ENCODE measurements around the gene MARCHF3. TPM values are rescaled to one million over a fixed set of nuclear protein-coding genes. Genes with fewer than 3 reads are reported as not detected.

The MARCHF3 gene
- total RNA-seq, 1 donor from 2014 or later = 16.5 TPM

- Mint-ChIP-seq H3K36me3 (ENCODE audit: low read depth, unreplicated experiment) (no peaks in the 10 kb centered on the region), H3K4me3 (ENCODE audit: unreplicated experiment) (no peak overlapping the region), H3K27ac (ENCODE audit: unreplicated experiment) (no peak overlapping the region), H3K4me1 (ENCODE audit: low read depth, unreplicated experiment) (peaks cover 8% of the 10 kb centered on the region), H3K27me3 (ENCODE audit: low read depth, unreplicated experiment) (no peaks in the 10 kb centered on the region), H3K9me3 (ENCODE audit: unreplicated experiment) (no peaks in the 10 kb centered on the region)
- H3K4me2 ChIP-seq (ENCODE audit: low read length) = no peak overlapping the region
- H3K9me3 ChIP-seq (ENCODE audit: insufficient read depth, low read depth, low read length) = no peaks in the 10 kb centered on the region
- no peak overlapping the region for H3K27ac ChIP-seq (ENCODE audit: low read depth, low read length)
- TF ChIP-seq, protein P1, sequence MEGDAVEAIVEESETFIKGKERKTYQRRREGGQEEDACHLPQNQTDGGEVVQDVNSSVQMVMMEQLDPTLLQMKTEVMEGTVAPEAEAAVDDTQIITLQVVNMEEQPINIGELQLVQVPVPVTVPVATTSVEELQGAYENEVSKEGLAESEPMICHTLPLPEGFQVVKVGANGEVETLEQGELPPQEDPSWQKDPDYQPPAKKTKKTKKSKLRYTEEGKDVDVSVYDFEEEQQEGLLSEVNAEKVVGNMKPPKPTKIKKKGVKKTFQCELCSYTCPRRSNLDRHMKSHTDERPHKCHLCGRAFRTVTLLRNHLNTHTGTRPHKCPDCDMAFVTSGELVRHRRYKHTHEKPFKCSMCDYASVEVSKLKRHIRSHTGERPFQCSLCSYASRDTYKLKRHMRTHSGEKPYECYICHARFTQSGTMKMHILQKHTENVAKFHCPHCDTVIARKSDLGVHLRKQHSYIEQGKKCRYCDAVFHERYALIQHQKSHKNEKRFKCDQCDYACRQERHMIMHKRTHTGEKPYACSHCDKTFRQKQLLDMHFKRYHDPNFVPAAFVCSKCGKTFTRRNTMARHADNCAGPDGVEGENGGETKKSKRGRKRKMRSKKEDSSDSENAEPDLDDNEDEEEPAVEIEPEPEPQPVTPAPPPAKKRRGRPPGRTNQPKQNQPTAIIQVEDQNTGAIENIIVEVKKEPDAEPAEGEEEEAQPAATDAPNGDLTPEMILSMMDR (IDR thresholded peaks at IDR 0.05; ENCODE audit: insufficient read depth, low read depth, low read length) = no peak
- no peak for TF ChIP-seq EZH2 (IDR thresholded peaks at IDR 0.05; ENCODE audit: insufficient read depth, low read length)
- FAIRE-seq (no peak), DNase-seq (ENCODE audit: low read depth) (no peak)
- no peaks in the 10 kb centered on the region for H3K36me3 ChIP-seq (ENCODE audit: insufficient read depth, low read length)
- H3K9ac ChIP-seq (ENCODE audit: low read length) = no peak overlapping the region
- H3K4me3 ChIP-seq (ENCODE audit: insufficient read depth, low read depth, low read length) = no peak overlapping the region
- no peaks in the 10 kb centered on the region for H3K4me1 ChIP-seq (ENCODE audit: insufficient read depth, low read length)
- H4K20me1 ChIP-seq (ENCODE audit: insufficient read depth, low read length) = no peaks in the 10 kb centered on the region
- H2AFZ ChIP-seq (ENCODE audit: low read depth, low read length) = no peak overlapping the region
- no peaks in the 10 kb centered on the region for H3K27me3 ChIP-seq (ENCODE audit: insufficient read depth, low read length)
- H3K79me2 ChIP-seq (ENCODE audit: insufficient read depth, low read length) = no peaks in the 10 kb centered on the region
These were observed 90.5 kb downstream of the MARCHF3 start for GRCh38 chr5:126939887-126940286.

- Histone ChIP-seq H3K4me3 (ENCODE audit: insufficient read depth, low read depth, low read length) (no peak overlapping the region), H2AFZ (ENCODE audit: low read depth, low read length) (no peak overlapping the region), H3K79me2 (ENCODE audit: insufficient read depth, low read length) (no peaks in the 10 kb centered on the region), H4K20me1 (ENCODE audit: insufficient read depth, low read length) (no peaks in the 10 kb centered on the region), H3K9me3 (ENCODE audit: insufficient read depth, low read depth, low read length) (no peaks in the 10 kb centered on the region), H3K4me2 (ENCODE audit: low read length) (no peak overlapping the region), H3K36me3 (ENCODE audit: insufficient read depth, low read length) (no peaks in the 10 kb centered on the region), H3K27me3 (ENCODE audit: insufficient read depth, low read length) (no peaks in the 10 kb centered on the region), H3K9ac (ENCODE audit: low read length) (no peak overlapping the region), H3K4me1 (ENCODE audit: insufficient read depth, low read length) (no peaks in the 10 kb centered on the region), H3K27ac (ENCODE audit: low read depth, low read length) (no peak overlapping the region)
- Mint-ChIP-seq H3K27me3 (ENCODE audit: low read depth, unreplicated experiment) (no peaks in the 10 kb centered on the region), H3K27ac (ENCODE audit: unreplicated experiment) (no peak overlapping the region), H3K4me1 (ENCODE audit: low read depth, unreplicated experiment) (peaks cover 8% of the 10 kb centered on the region), H3K9me3 (ENCODE audit: unreplicated experiment) (no peaks in the 10 kb centered on the region), H3K4me3 (ENCODE audit: unreplicated experiment) (no peak overlapping the region), H3K36me3 (ENCODE audit: low read depth, unreplicated experiment) (no peaks in the 10 kb centered on the region)
- DNase-seq (ENCODE audit: low read depth) (peak; percentile 72), FAIRE-seq (peak; percentile 63)
- TF ChIP-seq, protein P1 (IDR thresholded peaks at IDR 0.05; ENCODE audit: insufficient read depth, low read depth, low read length) = no peak
- no peak for TF ChIP-seq EZH2 (IDR thresholded peaks at IDR 0.05; ENCODE audit: insufficient read depth, low read length)
These were observed 91.9 kb downstream of the MARCHF3 start for GRCh38 chr5:126938466-126938865.

DNA sequence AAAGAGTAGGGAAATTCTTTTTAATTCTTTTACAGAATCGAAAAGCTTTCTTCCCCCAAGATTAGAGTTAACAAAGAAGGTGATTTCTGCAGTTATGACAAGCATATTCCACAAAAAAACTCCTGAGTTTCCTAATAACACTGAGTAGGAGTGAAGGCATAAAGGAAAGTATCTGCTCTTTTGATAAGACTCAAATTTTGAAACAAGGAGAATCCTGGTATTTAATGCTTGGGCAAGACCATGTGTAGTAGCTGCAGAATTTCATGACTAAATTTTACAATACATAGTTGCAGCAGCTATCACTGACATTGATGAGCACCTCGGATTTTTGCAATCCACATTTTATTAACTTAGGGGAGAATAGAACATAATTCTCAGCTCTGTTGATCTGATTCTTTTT is 92.6 kb downstream of the MARCHF3 start:
- Mint-ChIP-seq H3K4me1 (ENCODE audit: low read depth, unreplicated experiment) (peaks cover 8% of the 10 kb centered on the region), H3K27ac (ENCODE audit: unreplicated experiment) (no peak overlapping the region), H3K4me3 (ENCODE audit: unreplicated experiment) (no peak overlapping the region), H3K27me3 (ENCODE audit: low read depth, unreplicated experiment) (no peaks in the 10 kb centered on the region), H3K9me3 (ENCODE audit: unreplicated experiment) (no peaks in the 10 kb centered on the region), H3K36me3 (ENCODE audit: low read depth, unreplicated experiment) (no peaks in the 10 kb centered on the region)
- no peaks in the 10 kb centered on the region for H3K36me3 ChIP-seq (ENCODE audit: insufficient read depth, low read length)
- no peaks in the 10 kb centered on the region for H3K79me2 ChIP-seq (ENCODE audit: insufficient read depth, low read length)
- no peak overlapping the region for H3K4me3 ChIP-seq (ENCODE audit: insufficient read depth, low read depth, low read length)
- H3K27ac ChIP-seq (ENCODE audit: low read depth, low read length) = no peak overlapping the region
- H3K4me1 ChIP-seq (ENCODE audit: insufficient read depth, low read length) = no peaks in the 10 kb centered on the region
- TF ChIP-seq EZH2 (IDR thresholded peaks at IDR 0.05; ENCODE audit: insufficient read depth, low read length) = no peak
- TF ChIP-seq, protein P1 (IDR thresholded peaks at IDR 0.05; ENCODE audit: insufficient read depth, low read depth, low read length) = no peak
- no peak overlapping the region for H2AFZ ChIP-seq (ENCODE audit: low read depth, low read length)
- no peak overlapping the region for H3K9ac ChIP-seq (ENCODE audit: low read length)
- H3K27me3 ChIP-seq (ENCODE audit: insufficient read depth, low read length) = no peaks in the 10 kb centered on the region
- FAIRE-seq (no peak), DNase-seq (ENCODE audit: low read depth) (no peak)
- H3K4me2 ChIP-seq (ENCODE audit: low read length) = no peak overlapping the region
- H3K9me3 ChIP-seq (ENCODE audit: insufficient read depth, low read depth, low read length) = no peaks in the 10 kb centered on the region
- no peaks in the 10 kb centered on the region for H4K20me1 ChIP-seq (ENCODE audit: insufficient read depth, low read length)
